BLaER1 treated with 17β-estradiol and CSF1 and Interleukin-3, amounts not matched to agents 10 nM and 100 nM (cell line): ENCODE results near the gene GRIN3A.
"Not testable (repeated sequence)": the region's sequence is repeated elsewhere in the genome, so short reads cannot be mapped to it uniquely, and the experiment has no call there.

Experiments used
- H3K27ac ChIP-seq, 11 experiments: shearing (Covaris generic); formaldehyde crosslinking; 2 replicates each; pipeline ENCODE4 v1.8.1; 2022
- H3K27me3 ChIP-seq, 11 experiments: shearing (Covaris generic); formaldehyde crosslinking; 2 replicates each; pipeline ENCODE4 v1.8.1; 2022
- H3K36me3 ChIP-seq, 11 experiments: shearing (Covaris generic); formaldehyde crosslinking; 2 replicates each; pipeline ENCODE4 v1.8.1; 2022
- H3K4me1 ChIP-seq, 10 experiments: shearing (Covaris generic); formaldehyde crosslinking; 2 replicates each; pipeline ENCODE4 v1.8.1; 2022
- H3K4me2 ChIP-seq, 11 experiments: shearing (Covaris generic); formaldehyde crosslinking; 2 replicates each; pipeline ENCODE4 v1.8.1; 2022
- H3K4me3 ChIP-seq, 10 experiments: shearing (Covaris generic); formaldehyde crosslinking; 2 replicates each; pipeline ENCODE4 v1.8.1; 2022
- H3K9ac ChIP-seq, 11 experiments: shearing (Covaris generic); formaldehyde crosslinking; 2 replicates each; pipeline ENCODE4 v1.8.1; 2022
- H3K9me3 ChIP-seq, 11 experiments: shearing (Covaris generic); formaldehyde crosslinking; replicated peaks in 1 of 11; 2 replicates each; pipeline ENCODE4 v1.8.1; 2022
- H4K20me1 ChIP-seq, 11 experiments: shearing (Covaris generic); formaldehyde crosslinking; 2 replicates each; pipeline ENCODE4 v1.8.1; 2022
- Cebpa-rat ChIP-seq, 11 experiments: shearing (Covaris generic); IDR thresholded peaks; 2 replicates each; pipeline ENCODE4 v1.8.1; 2022

The GRIN3A gene

DNA sequence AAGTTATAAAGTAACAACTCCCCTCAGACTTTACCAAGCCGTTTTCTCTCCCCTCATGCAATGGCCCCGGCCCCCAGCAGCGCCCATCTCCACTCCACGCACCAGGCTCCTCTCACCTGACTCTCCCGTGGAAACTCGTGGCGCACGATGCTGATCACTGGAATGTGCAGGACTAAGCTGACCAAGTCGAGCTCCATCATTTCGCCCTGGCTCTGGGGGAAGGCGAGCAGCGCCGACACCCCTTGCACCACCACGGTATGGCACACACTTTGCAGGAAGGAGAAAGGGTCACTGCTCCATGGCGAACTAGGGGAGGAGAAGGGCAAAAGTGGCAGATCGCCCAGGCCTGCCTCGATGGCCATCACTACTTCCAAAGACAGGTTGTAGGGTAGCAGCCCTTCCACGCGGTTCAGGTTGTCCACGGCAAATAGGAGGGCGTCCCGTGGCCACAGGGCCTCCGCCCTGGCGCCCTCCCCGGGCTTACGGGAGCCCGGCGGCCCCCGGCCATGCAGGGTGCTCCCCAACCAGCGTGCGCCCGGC is 1.2 kb downstream of the GRIN3A start:
- H3K9me3 ChIP-seq, result peaks cover 12 to 24% (median 21%) of the 10 kb centered on the region in 11 experiments
- H4K20me1 ChIP-seq, result no peaks in the 10 kb centered on the region
- no peaks in the 10 kb centered on the region for H3K4me1 ChIP-seq
- no peak overlapping the region for H3K4me3 ChIP-seq
- no peak overlapping the region for H3K27ac ChIP-seq
- no peak for TF ChIP-seq Cebpa-rat (IDR thresholded peaks at IDR 0.05)
- no peaks in the 10 kb centered on the region for H3K36me3 ChIP-seq
- no peak overlapping the region for H3K4me2 ChIP-seq
- H3K27me3 ChIP-seq, result peaks cover 0 to 21% (median 13%) of the 10 kb centered on the region in 11 experiments; a peak in 9 of 22 replicates
- H3K9ac ChIP-seq, result no peak overlapping the region

DNA sequence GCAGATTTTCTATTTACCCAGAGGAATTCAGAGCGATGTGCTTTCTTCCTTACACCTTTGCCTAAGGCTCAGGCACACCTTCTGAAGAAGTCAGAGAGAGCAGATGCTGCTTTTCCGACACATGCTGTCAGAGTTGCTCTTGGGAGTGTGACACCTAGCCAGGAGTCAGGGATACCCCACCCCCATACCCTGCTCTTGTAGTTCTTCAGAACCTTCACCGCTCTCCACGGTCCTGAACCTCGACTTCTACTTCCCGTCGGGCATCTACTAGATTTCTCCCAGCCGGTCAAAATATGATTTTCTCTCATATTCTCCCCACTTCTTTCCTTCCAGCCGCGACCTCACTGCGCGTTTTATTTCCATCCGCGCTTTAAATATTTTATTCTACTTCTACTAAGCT is 1.7 kb downstream of the GRIN3A start:
- Histone ChIP-seq H3K27me3 (peaks cover 0 to 21% (median 13%) of the 10 kb centered on the region in 11 experiments; a peak in 9 of 22 replicates), H3K4me1 (no peaks in the 10 kb centered on the region), H3K4me2 (no peak overlapping the region), H3K27ac (no peak overlapping the region), H3K4me3 (no peak overlapping the region), H3K36me3 (no peaks in the 10 kb centered on the region), H3K9me3 (peaks cover 12 to 24% (median 21%) of the 10 kb centered on the region in 11 experiments), H3K9ac (no peak overlapping the region), H4K20me1 (no peaks in the 10 kb centered on the region)
- TF ChIP-seq Cebpa-rat (IDR thresholded peaks at IDR 0.05), result no peak

DNA sequence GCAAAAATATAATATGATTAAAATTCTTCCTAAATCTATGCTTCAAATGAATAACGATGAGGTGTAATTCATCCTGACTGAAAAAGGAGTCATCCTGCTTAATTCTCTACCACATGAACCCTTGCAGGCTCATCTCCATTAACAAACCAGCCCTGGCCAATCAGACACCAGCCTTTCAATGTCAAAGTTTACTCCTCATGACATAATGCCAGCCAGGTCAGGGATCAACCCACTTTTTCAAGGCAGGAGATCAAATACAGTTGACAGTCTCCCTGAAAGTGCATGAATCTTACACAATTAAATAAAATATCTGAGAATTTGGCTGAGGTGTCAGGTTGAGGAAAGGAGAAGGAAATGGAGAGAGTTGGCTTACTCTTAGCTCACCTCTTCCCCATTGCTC is 7.0 kb downstream of the GRIN3A start:
- Histone ChIP-seq H3K4me3 (no peak overlapping the region), H4K20me1 (no peaks in the 10 kb centered on the region), H3K36me3 (no peaks in the 10 kb centered on the region), H3K9ac (no peak overlapping the region), H3K9me3 (no peaks in the 10 kb centered on the region), H3K4me1 (no peaks in the 10 kb centered on the region), H3K27ac (no peak overlapping the region), H3K4me2 (no peak overlapping the region), H3K27me3 (no peaks in the 10 kb centered on the region)
- TF ChIP-seq Cebpa-rat (IDR thresholded peaks at IDR 0.05), result no peak

DNA sequence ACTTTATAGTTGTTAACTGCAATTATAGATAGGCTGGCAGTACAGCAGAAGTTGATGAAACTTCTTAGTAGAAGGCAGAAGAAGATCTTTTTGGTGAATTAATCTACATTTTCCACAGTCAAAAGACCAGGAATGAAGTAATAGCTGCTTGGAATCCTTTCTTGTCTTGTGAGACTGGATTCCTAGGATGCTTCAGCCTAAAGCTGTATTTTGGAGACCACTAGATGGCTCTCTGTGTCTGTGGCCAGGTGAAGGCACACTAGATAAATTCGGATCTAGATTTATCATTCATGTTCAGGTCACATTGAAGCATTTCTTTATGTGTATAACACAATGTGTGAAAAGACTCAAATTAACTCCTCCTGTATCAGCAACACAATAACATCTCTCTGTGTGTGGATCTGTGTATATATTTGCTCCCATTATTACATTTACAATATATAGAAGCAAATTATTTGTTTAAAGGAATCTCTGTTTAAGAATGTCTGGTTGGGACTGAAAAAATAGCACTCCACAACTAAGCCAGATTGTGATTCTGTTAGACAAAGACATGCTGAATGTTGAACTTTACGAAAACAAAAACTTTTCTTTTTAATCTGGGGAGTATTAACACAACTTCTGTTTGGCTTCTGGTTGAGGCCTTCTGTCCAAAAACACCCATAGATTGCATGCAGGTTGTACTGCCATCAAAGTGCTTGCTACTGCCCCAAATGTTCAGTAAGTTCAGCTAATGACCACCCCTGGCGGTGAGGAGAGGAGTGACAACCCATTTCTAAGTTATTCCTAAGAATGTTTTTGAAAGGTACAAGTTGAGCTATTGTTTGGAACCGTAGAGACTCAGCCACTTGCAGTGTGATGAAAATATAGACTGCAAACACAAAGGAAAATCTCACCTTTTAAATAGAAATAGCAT is 10.6 kb downstream of the GRIN3A start:
- TF ChIP-seq Cebpa-rat (IDR thresholded peaks at IDR 0.05), result no peak
- no peak overlapping the region for H3K4me2 ChIP-seq

DNA sequence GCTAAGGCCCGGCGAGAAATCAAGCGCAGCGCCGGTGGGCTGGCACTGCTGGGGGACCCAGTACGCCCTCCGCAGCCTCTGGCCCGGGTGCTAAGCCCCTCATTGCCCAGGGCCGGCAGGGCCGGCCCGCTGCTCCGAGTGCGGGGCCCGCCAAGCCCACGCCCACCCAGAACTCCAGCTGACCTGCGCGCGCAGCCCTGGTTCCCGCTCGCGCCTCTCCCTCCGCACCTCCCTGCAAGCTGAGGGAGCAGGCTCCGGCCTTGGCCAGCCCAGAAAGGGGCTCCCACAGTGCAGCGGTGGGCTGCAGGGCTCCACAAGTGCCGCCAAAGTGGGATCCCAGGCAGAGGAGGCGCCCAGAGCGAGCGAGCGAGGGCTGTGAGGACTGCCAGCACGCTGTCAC is 14.2 kb downstream of the GRIN3A start:
- H3K4me1 ChIP-seq, H3K27me3 ChIP-seq, H3K4me2 ChIP-seq, H3K27ac ChIP-seq, H4K20me1 ChIP-seq, H3K36me3 ChIP-seq, H3K9ac ChIP-seq, H3K4me3 ChIP-seq: not testable (repeated sequence)
- H3K9me3 ChIP-seq, result peaks cover 0 to 12% (median 0%) of the 10 kb centered on the region in 11 experiments; a peak in 4 of 22 replicates

More for the DNA sequence above, 10.6 kb downstream of the GRIN3A start:
- H3K9me3 ChIP-seq, result peaks cover 0 to 10% (median 0%) of the 10 kb centered on the region in 11 experiments; a peak in 4 of 22 replicates
- no peaks in the 10 kb centered on the region for H3K4me1 ChIP-seq
- H3K4me3 ChIP-seq, result no peak overlapping the region
- no peaks in the 10 kb centered on the region for H4K20me1 ChIP-seq
- H3K27ac ChIP-seq, result no peak overlapping the region
- H3K36me3 ChIP-seq, result no peaks in the 10 kb centered on the region
- no peak overlapping the region for H3K9ac ChIP-seq
- no peaks in the 10 kb centered on the region for H3K27me3 ChIP-seq

DNA sequence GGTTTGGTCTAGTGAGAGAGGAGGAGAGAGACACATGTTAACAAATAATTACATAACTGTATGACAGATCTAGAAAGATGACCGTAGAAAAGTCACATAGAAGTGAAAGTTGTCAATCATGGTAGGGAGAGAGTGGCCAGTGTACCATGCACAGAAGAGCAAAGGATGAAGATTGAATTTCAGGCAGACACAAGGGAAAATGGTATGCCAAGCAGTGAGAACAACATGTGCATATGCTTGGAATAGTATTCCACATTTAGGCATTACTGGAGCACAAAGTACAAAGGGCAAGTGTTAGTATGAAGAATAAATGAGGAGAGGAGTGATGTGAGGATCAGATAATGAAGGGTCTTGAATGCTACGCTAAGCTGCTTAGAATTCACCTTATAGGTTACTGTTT is 20.3 kb downstream of the GRIN3A start:
- no peaks in the 10 kb centered on the region for H3K36me3 ChIP-seq
- H3K4me1 ChIP-seq, result no peaks in the 10 kb centered on the region
- TF ChIP-seq Cebpa-rat (IDR thresholded peaks at IDR 0.05), result no peak

DNA sequence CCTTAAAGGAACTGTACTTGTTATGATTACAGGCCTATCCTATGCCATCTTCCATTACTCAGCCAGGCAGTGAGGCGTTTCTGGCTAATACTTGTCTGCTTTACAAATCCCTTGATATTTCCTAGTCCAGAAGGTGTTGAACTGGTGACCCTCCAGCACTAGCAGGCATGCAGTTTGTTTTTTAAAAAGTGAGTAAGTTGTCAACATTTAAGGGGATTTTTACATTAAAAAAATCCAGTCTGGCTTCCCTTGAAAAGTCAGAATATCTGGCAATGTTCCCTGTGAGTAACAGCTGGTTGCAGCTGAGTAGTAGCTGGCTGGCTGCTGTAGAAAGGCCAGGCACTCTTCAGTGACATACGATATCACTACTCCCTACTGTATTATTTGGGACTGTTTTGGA is 21.8 kb downstream of the GRIN3A start:
- no peak overlapping the region for H3K27ac ChIP-seq
- no peaks in the 10 kb centered on the region for H4K20me1 ChIP-seq
- no peaks in the 10 kb centered on the region for H3K36me3 ChIP-seq
- no peaks in the 10 kb centered on the region for H3K27me3 ChIP-seq
- no peak overlapping the region for H3K4me3 ChIP-seq
- H3K4me1 ChIP-seq, result no peaks in the 10 kb centered on the region
- no peak overlapping the region for H3K4me2 ChIP-seq
- no peak for TF ChIP-seq Cebpa-rat (IDR thresholded peaks at IDR 0.05)
- no peaks in the 10 kb centered on the region for H3K9me3 ChIP-seq
- no peak overlapping the region for H3K9ac ChIP-seq

More for the DNA sequence above, 20.3 kb downstream of the GRIN3A start:
- Histone ChIP-seq H3K9me3 (peaks cover 0 to 5% (median 0%) of the 10 kb centered on the region in 11 experiments; a peak in 1 of 22 replicates), H3K4me3 (no peak overlapping the region), H4K20me1 (no peaks in the 10 kb centered on the region), H3K4me2 (no peak overlapping the region), H3K27me3 (no peaks in the 10 kb centered on the region), H3K27ac (no peak overlapping the region), H3K9ac (no peak overlapping the region)

DNA sequence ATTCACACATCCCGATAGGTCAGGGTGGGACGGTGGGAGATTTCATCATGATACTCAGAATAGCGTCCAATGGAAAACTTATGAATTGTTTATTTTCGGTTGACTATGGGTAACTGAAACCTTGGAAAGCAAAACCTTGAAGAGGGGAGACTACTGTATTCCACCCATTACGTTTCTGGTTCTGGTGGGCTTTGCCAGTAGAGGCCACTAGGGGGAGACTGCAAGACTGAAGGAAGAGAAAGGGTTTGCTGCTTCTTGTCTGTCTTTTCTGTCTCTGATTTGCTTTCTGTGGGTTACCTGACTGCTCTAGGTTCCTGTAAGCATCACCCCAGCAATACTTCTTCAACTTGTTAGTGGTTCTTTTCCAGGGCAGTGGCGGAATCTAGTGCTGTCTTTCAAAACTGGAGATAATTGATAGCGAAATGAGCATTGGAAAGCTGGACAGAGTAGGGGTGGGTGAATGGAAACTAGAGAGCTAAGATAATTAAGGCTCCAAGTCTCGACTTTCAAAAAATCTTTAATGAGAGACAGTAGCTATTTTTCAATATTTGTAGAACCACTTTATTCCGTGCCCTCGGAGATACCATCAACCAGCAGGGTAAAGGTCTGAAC is 27.0 kb downstream of the GRIN3A start:
- Histone ChIP-seq H3K36me3 (no peaks in the 10 kb centered on the region), H3K9ac (no peak overlapping the region), H3K4me2 (no peak overlapping the region), H3K9me3 (no peaks in the 10 kb centered on the region), H4K20me1 (no peaks in the 10 kb centered on the region), H3K4me3 (no peak overlapping the region), H3K4me1 (peaks cover 0 to 8% (median 3%) of the 10 kb centered on the region in 10 experiments; a peak in 9 of 20 replicates), H3K27ac (no peak overlapping the region), H3K27me3 (no peaks in the 10 kb centered on the region)
- no peak for TF ChIP-seq Cebpa-rat (IDR thresholded peaks at IDR 0.05)

DNA sequence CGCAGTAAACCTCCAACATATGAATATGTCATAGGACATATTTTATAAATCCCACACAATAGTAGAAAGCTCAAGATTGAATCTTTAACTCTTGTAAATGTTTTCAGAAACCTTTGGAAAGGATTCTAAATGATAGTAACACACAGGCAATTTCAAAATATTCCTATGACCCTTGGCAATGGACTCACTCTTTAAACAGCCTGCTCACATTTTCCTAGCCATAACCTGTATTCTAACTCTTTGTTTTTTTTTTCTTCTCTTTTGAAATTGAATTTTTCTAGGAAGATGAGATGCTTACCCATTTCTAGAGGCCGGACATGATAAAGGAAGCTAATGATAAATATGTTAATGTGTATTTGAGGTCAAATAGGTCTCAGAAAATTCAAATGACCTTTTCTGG is 29.6 kb downstream of the GRIN3A start:
- Histone ChIP-seq H3K9ac (no peak overlapping the region), H3K27ac (no peak overlapping the region), H4K20me1 (no peaks in the 10 kb centered on the region), H3K4me3 (no peak overlapping the region), H3K4me1 (peaks cover 0 to 14% (median 7%) of the 10 kb centered on the region in 10 experiments; a peak in 9 of 20 replicates), H3K9me3 (peaks cover 0 to 5% (median 0%) of the 10 kb centered on the region in 11 experiments; a peak in 1 of 22 replicates), H3K4me2 (no peak overlapping the region), H3K27me3 (no peaks in the 10 kb centered on the region), H3K36me3 (no peaks in the 10 kb centered on the region)
- TF ChIP-seq Cebpa-rat (IDR thresholded peaks at IDR 0.05), result no peak
